Keratinocyte (primary cell): ENCODE results near the gene ABCD2. TPM values are rescaled to one million over a fixed set of nuclear protein-coding genes. Genes with fewer than 3 reads are reported as not detected.

Experiments
- DNase-seq: peaks from one replicate; pipeline ENCODE4 v3.0.0-alpha.2; 2011; ENCODE audit warnings: low read depth, missing footprints, low spot score
- FAIRE-seq: peaks from 2 replicates; lab custom pipeline; 2011; peaks lifted over from hg19 to GRCh38; lab: Jason Lieb, UNC
- H2AFZ ChIP-seq: 2 replicates; pipeline ENCODE4 v1.6.0; 2012; ENCODE audit warnings: low read length, control low read depth, inconsistent platforms; ENCODE audit not compliant: control insufficient read depth
- H3K27ac ChIP-seq: 2 replicates; pipeline ENCODE4 v1.5.1; 2011; ENCODE audit warnings: low read length; ENCODE audit not compliant: control insufficient read depth, insufficient read depth
- H3K27me3 ChIP-seq: 3 replicates; pipeline ENCODE4 v1.6.0; 2011; ENCODE audit warnings: low read length; ENCODE audit not compliant: control insufficient read depth, insufficient read depth; ENCODE audit errors: extremely low read depth
- H3K36me3 ChIP-seq, 2 experiments: 2 replicates in 1 of 2; 3 replicates in 1 of 2; pipeline ENCODE4 v1.5.1; 2011; ENCODE audit warnings: low read length in 2 of 2, mild to moderate bottlenecking in 1 of 2; ENCODE audit not compliant: control insufficient read depth in 2 of 2, insufficient read depth in 2 of 2; ENCODE audit errors: extremely low read depth in 1 of 2
- H3K4me1 ChIP-seq: 3 replicates; pipeline ENCODE4 v1.5.1; 2011; ENCODE audit warnings: low read length; ENCODE audit not compliant: control insufficient read depth, insufficient read depth; ENCODE audit errors: extremely low read depth
- H3K4me2 ChIP-seq: 3 replicates; pipeline ENCODE4 v1.6.0; 2011; ENCODE audit warnings: low read depth, low read length; ENCODE audit not compliant: control insufficient read depth, insufficient read depth; ENCODE audit errors: extremely low read depth
- H3K4me3 ChIP-seq, 3 experiments: fragments of 200-600 bp in 1 of 3; sonication (generic) in 1 of 3; 2 replicates in 2 of 3; 3 replicates in 1 of 3; pipeline ENCODE4 v1.5.1; 2011 to 2016; ENCODE audit warnings: low read length in 3 of 3, mild to moderate bottlenecking in 3 of 3, control low read depth in 2 of 3, inconsistent platforms in 1 of 3, low read depth in 1 of 3, mixed read lengths in 1 of 3, mixed run types in 1 of 3, moderate library complexity in 1 of 3; ENCODE audit not compliant: control insufficient read depth in 2 of 3, insufficient read depth in 2 of 3; ENCODE audit errors: extremely low read depth in 1 of 3
- H3K79me2 ChIP-seq: 2 replicates; pipeline ENCODE4 v1.6.0; 2012; ENCODE audit warnings: low read length; ENCODE audit not compliant: control insufficient read depth, insufficient read depth
- H3K9ac ChIP-seq: 3 replicates; pipeline ENCODE4 v1.6.0; 2011; ENCODE audit warnings: low read length; ENCODE audit not compliant: control insufficient read depth, insufficient read depth; ENCODE audit errors: extremely low read depth
- H3K9me1 ChIP-seq: 3 replicates; pipeline ENCODE4 v1.6.0; 2011; ENCODE audit warnings: low read length; ENCODE audit not compliant: control insufficient read depth, insufficient read depth; ENCODE audit errors: extremely low read depth
- H3K9me3 ChIP-seq: 2 replicates; pipeline ENCODE4 v1.5.1; 2012; ENCODE audit warnings: low read depth, low read length; ENCODE audit not compliant: control insufficient read depth
- H4K20me1 ChIP-seq: 3 replicates; pipeline ENCODE4 v1.6.0; 2011; ENCODE audit warnings: low read length; ENCODE audit not compliant: control insufficient read depth, insufficient read depth; ENCODE audit errors: extremely low read depth
- EZH2 ChIP-seq: IDR thresholded peaks from one replicate; pipeline ENCODE4 v1.6.1; 2012; ENCODE audit warnings: inconsistent platforms, mild to moderate bottlenecking, low read length, moderate library complexity
- dilution Hi-C: fragments of 300-500 bp; cut with MboI; formaldehyde crosslinking; loops from one replicate; pipeline ENCODE4 v1.7.0; 2020; ENCODE audit warnings: low sequenced_read_pairs; ENCODE audit not compliant: extremely low pct_ligation_motif_present
- polyA plus RNA-seq, 5 experiments: library from polyadenylated mRNA; depleted of rRNA in 3 of 5; stranded (reverse) in 3 of 5; stranded (forward) in 1 of 5; unstranded in 1 of 5; fragments of >200 nt; gene quantifications; 1 replicate in 1 of 5; 2 replicates in 3 of 5; 3 replicates in 1 of 5; pipeline versions ENCODE4 v1.2.1 to v1.2.3, GENCODE V29; 2011 to 2012; ENCODE audit warnings: missing spikeins in 2 of 5, low read depth in 1 of 5, low replicate concordance in 1 of 5
- TF ChIP-seq, protein P1 (sequence below), 3 experiments: IDR thresholded peaks in 1 of 3; conservative IDR thresholded peaks in 1 of 3; optimal IDR thresholded peaks in 1 of 3; 2 replicates in 2 of 3; 3 replicates in 1 of 3; pipeline versions ENCODE3 to v1.5.1; 2011; ENCODE audit warnings: low read length in 3 of 3, mild to moderate bottlenecking in 3 of 3, moderate library complexity in 2 of 3, control low read depth in 1 of 3, inconsistent platforms in 1 of 3; ENCODE audit not compliant: insufficient read depth in 2 of 3; ENCODE audit errors: extremely low read depth in 1 of 3

ABCD2 gene
- polyA plus RNA-seq, 1 donor (not counting 4 experiments of a cell fraction or from before 2014, with no cell fraction given): 0.03 TPM

DNA sequence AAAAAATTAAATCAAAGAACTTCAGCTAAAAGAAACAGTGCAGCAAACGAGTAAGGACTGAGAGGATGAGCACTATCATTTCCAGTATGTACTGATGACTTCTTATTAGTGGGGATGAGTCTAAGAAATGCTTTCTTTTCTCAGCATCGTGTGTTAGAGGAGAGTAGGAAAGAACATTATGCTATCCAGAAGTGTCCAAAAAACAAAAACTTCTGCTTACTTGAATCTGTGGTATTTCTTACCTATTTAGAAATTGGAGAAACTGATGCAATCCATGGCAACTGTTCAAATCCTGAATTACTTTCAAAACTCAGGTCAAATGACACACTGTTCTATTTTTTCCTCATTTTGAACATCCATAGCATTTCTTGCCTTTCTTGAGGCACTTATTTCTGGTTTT is 23.7 kb downstream of the ABCD2 start:
- Histone ChIP-seq H3K9ac (no peak overlapping the region), H3K9me1 (no peaks in the 10 kb centered on the region), H3K4me3 (no peak overlapping the region), H3K36me3 (no peaks in the 10 kb centered on the region), H3K27ac (no peak overlapping the region), H4K20me1 (no peaks in the 10 kb centered on the region), H3K9me3 (no peaks in the 10 kb centered on the region), H3K27me3 (no peaks in the 10 kb centered on the region), H3K4me1 (no peaks in the 10 kb centered on the region), H3K79me2 (no peaks in the 10 kb centered on the region), H3K4me2 (no peak overlapping the region), H2AFZ (no peak overlapping the region)
- DNase-seq (no peak), FAIRE-seq (no peak)
- TF ChIP-seq, protein P1, sequence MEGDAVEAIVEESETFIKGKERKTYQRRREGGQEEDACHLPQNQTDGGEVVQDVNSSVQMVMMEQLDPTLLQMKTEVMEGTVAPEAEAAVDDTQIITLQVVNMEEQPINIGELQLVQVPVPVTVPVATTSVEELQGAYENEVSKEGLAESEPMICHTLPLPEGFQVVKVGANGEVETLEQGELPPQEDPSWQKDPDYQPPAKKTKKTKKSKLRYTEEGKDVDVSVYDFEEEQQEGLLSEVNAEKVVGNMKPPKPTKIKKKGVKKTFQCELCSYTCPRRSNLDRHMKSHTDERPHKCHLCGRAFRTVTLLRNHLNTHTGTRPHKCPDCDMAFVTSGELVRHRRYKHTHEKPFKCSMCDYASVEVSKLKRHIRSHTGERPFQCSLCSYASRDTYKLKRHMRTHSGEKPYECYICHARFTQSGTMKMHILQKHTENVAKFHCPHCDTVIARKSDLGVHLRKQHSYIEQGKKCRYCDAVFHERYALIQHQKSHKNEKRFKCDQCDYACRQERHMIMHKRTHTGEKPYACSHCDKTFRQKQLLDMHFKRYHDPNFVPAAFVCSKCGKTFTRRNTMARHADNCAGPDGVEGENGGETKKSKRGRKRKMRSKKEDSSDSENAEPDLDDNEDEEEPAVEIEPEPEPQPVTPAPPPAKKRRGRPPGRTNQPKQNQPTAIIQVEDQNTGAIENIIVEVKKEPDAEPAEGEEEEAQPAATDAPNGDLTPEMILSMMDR (optimal IDR thresholded peaks at IDR 0.05 in 1 of 3, IDR thresholded peaks at IDR 0.05 in 1 of 3, conservative IDR thresholded peaks at IDR 0.05 in 1 of 3; ENCODE audit: extremely low read depth in 1 of 3, insufficient read depth in 2 of 3, low read length in 3 of 3): no peak
- TF ChIP-seq EZH2: no peak
- dilution Hi-C loops: no loop called here

DNA sequence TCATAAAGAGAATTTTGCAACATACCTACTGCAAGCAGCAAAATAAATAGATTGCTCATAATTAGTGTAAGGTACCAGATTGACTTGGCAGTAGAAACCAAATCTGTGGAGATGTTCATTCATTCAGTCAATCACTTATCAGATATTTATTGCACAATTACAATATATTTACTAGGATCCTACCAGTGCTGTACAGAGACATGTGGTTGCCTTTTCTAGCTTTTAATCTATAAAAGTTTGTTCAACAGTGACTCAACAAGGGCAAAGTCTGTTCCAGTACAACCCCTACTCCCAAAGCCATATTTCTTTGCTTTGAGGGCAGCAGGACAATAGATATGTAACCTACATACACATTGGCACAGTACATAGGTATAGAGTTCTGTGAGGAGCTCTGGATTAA is 27.3 kb downstream of the ABCD2 start:
- H3K4me2 ChIP-seq: no peak overlapping the region
- no peaks in the 10 kb centered on the region for H4K20me1 ChIP-seq
- no peak for FAIRE-seq
- H3K36me3 ChIP-seq: no peaks in the 10 kb centered on the region
- no peaks in the 10 kb centered on the region for H3K27me3 ChIP-seq
- no peaks in the 10 kb centered on the region for H3K4me1 ChIP-seq
- no peaks in the 10 kb centered on the region for H3K79me2 ChIP-seq
- H3K4me3 ChIP-seq: no peak overlapping the region
- H3K27ac ChIP-seq: no peak overlapping the region
- H3K9ac ChIP-seq: no peak overlapping the region
- dilution Hi-C loops: no loop called here
- no peaks in the 10 kb centered on the region for H3K9me3 ChIP-seq
- H3K9me1 ChIP-seq: no peaks in the 10 kb centered on the region
- TF ChIP-seq, protein P1 (optimal IDR thresholded peaks at IDR 0.05 in 1 of 3, IDR thresholded peaks at IDR 0.05 in 1 of 3, conservative IDR thresholded peaks at IDR 0.05 in 1 of 3; ENCODE audit: extremely low read depth in 1 of 3, insufficient read depth in 2 of 3, low read length in 3 of 3): no peak
- TF ChIP-seq EZH2: no peak
- DNase-seq: no peak
- H2AFZ ChIP-seq: no peak overlapping the region
